SJCRH30 (cell line): ENCODE measurements around the gene FGF3. TPM values are rescaled to one million over a fixed set of nuclear protein-coding genes. Genes with fewer than 3 reads are reported as not detected.
A peak's percentile ranks its signal among the peaks of the same experiment; 100 is the strongest.

Source experiments
- DNase-seq, 2 experiments: peaks; one replicate each; pipeline ENCODE4 v3.0.0-alpha.2; 2015 to 2020
- H3K27ac ChIP-seq: fragments of 250-450 bp; sonication (Bioruptor Pico); 2 replicates; pipeline ENCODE4 v1.5.1; 2020; ENCODE audit warnings: mild to moderate bottlenecking, moderate library complexity
- H3K27me3 ChIP-seq: fragments of 250-450 bp; sonication (Bioruptor Pico); 2 replicates; pipeline ENCODE4 v1.5.1; 2020; ENCODE audit warnings: mild to moderate bottlenecking, moderate library complexity
- H3K36me3 ChIP-seq: fragments of 250-450 bp; sonication (Bioruptor Pico); 2 replicates; pipeline ENCODE4 v1.5.1; 2020; ENCODE audit warnings: mild to moderate bottlenecking, moderate library complexity
- H3K4me1 ChIP-seq: fragments of 250-450 bp; sonication (Bioruptor Pico); 2 replicates; pipeline ENCODE4 v1.5.1; 2020; ENCODE audit warnings: mild to moderate bottlenecking, moderate library complexity
- H3K4me3 ChIP-seq: fragments of 250-450 bp; sonication (Bioruptor Pico); 2 replicates; pipeline ENCODE4 v1.5.1; 2020; ENCODE audit warnings: mild to moderate bottlenecking, moderate library complexity
- H3K9me3 ChIP-seq: fragments of 250-450 bp; sonication (Bioruptor Pico); replicated peaks from 2 replicates; pipeline ENCODE4 v1.5.1; 2020; ENCODE audit warnings: mild to moderate bottlenecking, moderate library complexity
- total RNA-seq: library from RNA; depleted of rRNA; stranded (reverse); fragments of >200 nt; shearing (Covaris generic); gene quantifications from 2 replicates; pipeline ENCODE4 v1.2.3, GENCODE V29; 2014

Gene FGF3
- total RNA-seq, 1 experiment from 2014 or later: not detected

- Histone ChIP-seq H3K9me3 (no peaks in the 10 kb centered on the region), H3K4me1 (no peaks in the 10 kb centered on the region), H3K4me3 (no peak overlapping the region), H3K27me3 (no peaks in the 10 kb centered on the region), H3K36me3 (no peaks in the 10 kb centered on the region), H3K27ac (no peak overlapping the region)
- peak in 1 of 2 experiments; percentile 6 for DNase-seq
Measured at GRCh38 chr11:69808667-69809086, 10.5 kb downstream of the FGF3 start.

GRCh38 chr11:69807106-69807815 lies 12.0 kb downstream of the FGF3 start:
- no peaks in the 10 kb centered on the region for H3K9me3 ChIP-seq
- no peak for DNase-seq
- H3K27me3 ChIP-seq: no peaks in the 10 kb centered on the region
- H3K27ac ChIP-seq: no peak overlapping the region
- H3K4me1 ChIP-seq: no peaks in the 10 kb centered on the region
- no peak overlapping the region for H3K4me3 ChIP-seq
- no peaks in the 10 kb centered on the region for H3K36me3 ChIP-seq

DNA sequence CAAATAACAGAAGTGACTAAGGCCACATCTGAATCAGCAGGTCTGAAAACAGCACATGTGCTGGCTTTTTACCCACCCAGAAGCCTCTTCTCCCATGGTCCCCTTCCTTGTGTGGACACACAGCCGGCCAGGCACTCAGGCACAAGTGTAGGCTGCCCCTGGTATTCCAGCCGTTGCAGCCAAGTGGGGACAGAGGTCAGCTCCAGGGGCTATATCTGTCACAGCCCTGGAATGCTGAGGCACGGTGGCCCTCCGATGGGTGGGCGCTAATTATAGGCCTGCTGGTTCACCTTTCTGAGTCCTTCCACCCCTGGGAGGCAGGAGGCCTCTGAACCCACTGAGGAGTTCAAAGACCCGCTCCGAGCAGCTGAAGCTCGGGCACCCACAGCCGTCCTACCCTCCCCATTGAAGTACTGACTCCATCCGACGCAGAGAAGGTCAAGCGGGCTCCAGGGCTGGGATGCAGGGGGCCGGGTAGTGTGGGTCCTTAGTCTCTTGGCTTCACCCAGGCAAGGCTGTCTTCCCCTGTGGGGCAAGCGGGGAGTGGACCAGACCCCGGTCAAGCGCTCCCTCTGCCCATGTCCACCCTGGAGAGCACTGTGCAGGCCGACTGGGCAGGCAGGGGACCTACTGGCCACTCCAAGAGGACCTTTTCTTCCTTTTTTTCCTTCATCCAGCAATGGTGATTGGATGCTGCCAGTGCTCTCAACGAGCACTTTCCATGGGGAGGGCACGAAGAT lies 14.3 kb downstream of the FGF3 start:
- no peaks in the 10 kb centered on the region for H3K36me3 ChIP-seq
- no peak overlapping the region for H3K27ac ChIP-seq
- H3K27me3 ChIP-seq: no peaks in the 10 kb centered on the region
- no peaks in the 10 kb centered on the region for H3K4me1 ChIP-seq
- no peak overlapping the region for H3K4me3 ChIP-seq
- no peak for DNase-seq
- no peaks in the 10 kb centered on the region for H3K9me3 ChIP-seq

DNA sequence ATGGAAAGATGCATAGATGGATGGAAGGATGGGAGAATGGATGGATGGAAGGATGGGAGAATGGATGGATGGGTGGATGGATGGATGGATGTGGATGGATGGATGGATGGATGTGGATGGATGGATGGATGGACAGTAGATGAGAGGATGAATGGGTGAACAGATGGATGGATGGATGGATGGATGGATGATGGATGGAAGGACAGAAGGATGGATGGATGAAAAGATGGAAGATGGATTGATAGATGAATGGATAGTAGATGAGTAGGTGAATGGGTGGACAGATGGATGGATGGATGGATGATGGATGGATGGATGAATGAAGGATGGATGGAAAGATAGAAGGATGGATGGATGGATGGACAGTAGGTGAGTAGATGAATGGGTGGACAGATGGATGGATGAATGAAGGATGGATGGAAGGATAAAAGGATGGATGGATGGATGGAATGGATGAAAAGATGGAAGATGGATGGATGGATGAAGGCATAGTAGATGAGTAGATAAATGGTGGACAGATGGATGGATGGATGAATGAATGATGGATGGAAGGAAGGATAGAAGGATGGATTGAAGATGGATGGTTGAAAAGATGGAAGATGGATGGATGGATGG lies 15.5 kb downstream of the FGF3 start:
- no peaks in the 10 kb centered on the region for H3K27me3 ChIP-seq
- H3K4me1 ChIP-seq: no peaks in the 10 kb centered on the region
- no peaks in the 10 kb centered on the region for H3K9me3 ChIP-seq

GRCh38 chr11:69803022-69803421 lies 16.2 kb downstream of the FGF3 start:
- no peak for DNase-seq
- no peak overlapping the region for H3K27ac ChIP-seq
- no peaks in the 10 kb centered on the region for H3K27me3 ChIP-seq
- no peaks in the 10 kb centered on the region for H3K9me3 ChIP-seq
- no peaks in the 10 kb centered on the region for H3K36me3 ChIP-seq
- H3K4me1 ChIP-seq: no peaks in the 10 kb centered on the region
- no peak overlapping the region for H3K4me3 ChIP-seq

More for the DNA sequence above, 15.5 kb downstream of the FGF3 start:
- Histone ChIP-seq H3K36me3 (no peaks in the 10 kb centered on the region), H3K4me3 (no peak overlapping the region), H3K27ac (no peak overlapping the region)
- DNase-seq: no peak

DNA sequence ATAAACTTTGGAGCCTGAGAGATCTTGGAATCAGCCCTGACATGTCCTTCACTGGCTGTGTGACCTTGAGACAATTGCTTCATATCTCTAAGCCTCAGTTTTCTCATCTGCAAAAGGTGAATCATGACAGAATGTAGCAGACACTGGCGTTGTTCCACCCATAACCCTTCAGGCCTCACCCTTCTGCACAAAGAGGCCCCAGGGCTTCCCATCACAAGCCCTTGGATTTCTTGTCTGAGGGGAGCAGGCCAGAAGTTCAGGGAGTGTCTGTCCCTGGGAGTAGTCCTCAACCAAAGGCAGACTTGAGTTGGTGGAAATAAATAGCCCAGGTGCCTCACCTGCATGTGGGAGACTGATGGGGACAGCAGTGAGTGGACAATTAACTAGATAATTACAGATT lies 16.6 kb downstream of the FGF3 start:
- no peak overlapping the region for H3K27ac ChIP-seq
- no peak for DNase-seq
- no peaks in the 10 kb centered on the region for H3K9me3 ChIP-seq
- no peak overlapping the region for H3K4me3 ChIP-seq
- no peaks in the 10 kb centered on the region for H3K4me1 ChIP-seq
- H3K36me3 ChIP-seq: no peaks in the 10 kb centered on the region
- H3K27me3 ChIP-seq: no peaks in the 10 kb centered on the region

- H3K36me3 ChIP-seq: no peaks in the 10 kb centered on the region
- H3K27ac ChIP-seq: no peak overlapping the region
- no peaks in the 10 kb centered on the region for H3K9me3 ChIP-seq
- H3K27me3 ChIP-seq: no peaks in the 10 kb centered on the region
- H3K4me3 ChIP-seq: no peak overlapping the region
- no peaks in the 10 kb centered on the region for H3K4me1 ChIP-seq
- DNase-seq: peak; percentile 19 to 27
Measured at GRCh38 chr11:69801513-69802335, 17.5 kb downstream of the FGF3 start.

DNA sequence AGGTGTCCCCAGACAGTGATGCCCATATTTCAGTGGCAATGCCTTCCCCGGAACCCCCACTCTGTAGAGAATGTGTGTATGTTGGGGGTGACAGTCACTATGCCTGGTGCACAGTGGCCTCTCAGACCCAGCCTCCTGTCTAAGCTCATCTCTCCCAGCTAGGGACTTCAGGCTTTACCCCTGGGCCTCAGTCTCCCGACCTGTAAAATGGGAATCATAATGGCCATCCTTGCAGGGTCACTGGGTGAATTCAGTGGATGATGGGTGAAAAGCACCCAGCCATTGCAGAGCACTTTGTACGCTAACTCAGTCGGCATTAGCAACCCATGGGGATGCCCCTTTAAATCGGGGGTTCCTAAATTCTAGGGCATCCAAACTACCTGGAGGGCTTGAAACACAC lies 18.9 kb downstream of the FGF3 start:
- Histone ChIP-seq H3K9me3 (no peaks in the 10 kb centered on the region), H3K36me3 (no peaks in the 10 kb centered on the region), H3K4me3 (no peak overlapping the region), H3K27me3 (no peaks in the 10 kb centered on the region), H3K4me1 (no peaks in the 10 kb centered on the region), H3K27ac (no peak overlapping the region)
- no peak for DNase-seq

GRCh38 chr11:69799582-69799981 lies 19.6 kb downstream of the FGF3 start:
- Histone ChIP-seq H3K4me1 (no peaks in the 10 kb centered on the region), H3K27ac (no peak overlapping the region), H3K36me3 (no peaks in the 10 kb centered on the region), H3K9me3 (no peaks in the 10 kb centered on the region), H3K27me3 (no peaks in the 10 kb centered on the region), H3K4me3 (no peak overlapping the region)
- DNase-seq: peak; percentile 8 to 14

- Histone ChIP-seq H3K4me3 (no peak overlapping the region), H3K9me3 (no peaks in the 10 kb centered on the region), H3K27ac (no peak overlapping the region), H3K27me3 (no peaks in the 10 kb centered on the region), H3K4me1 (no peaks in the 10 kb centered on the region), H3K36me3 (no peaks in the 10 kb centered on the region)
- no peak for DNase-seq
Measured at GRCh38 chr11:69799097-69799496, 20.1 kb downstream of the FGF3 start.

GRCh38 chr11:69797737-69798528 lies 21.3 kb downstream of the FGF3 start:
- no peaks in the 10 kb centered on the region for H3K4me1 ChIP-seq
- H3K36me3 ChIP-seq: no peaks in the 10 kb centered on the region
- DNase-seq: no peak
- H3K27ac ChIP-seq: no peak overlapping the region
- H3K27me3 ChIP-seq: no peaks in the 10 kb centered on the region
- H3K9me3 ChIP-seq: no peaks in the 10 kb centered on the region
- H3K4me3 ChIP-seq: no peak overlapping the region

DNA sequence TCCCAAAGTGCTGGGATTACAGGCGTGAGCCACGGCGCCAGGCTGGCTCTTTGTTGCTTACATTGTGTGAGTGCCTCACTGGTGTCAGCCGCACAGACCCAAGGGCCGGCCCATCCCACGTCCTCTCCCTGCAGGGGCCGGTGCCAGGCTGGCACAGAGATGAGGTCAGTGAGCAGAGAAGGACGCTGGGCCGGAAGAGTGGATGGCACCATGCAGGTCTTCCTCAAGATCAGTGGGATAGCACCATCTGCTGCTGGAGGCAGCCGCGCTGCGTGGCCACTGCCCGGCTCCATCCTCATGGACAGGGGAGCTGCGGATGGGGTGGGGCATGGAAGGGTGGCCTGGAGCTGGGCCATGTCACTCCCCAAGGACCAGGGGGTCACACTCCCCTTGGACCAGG lies 22.1 kb downstream of the FGF3 start:
- no peaks in the 10 kb centered on the region for H3K27me3 ChIP-seq
- H3K9me3 ChIP-seq: no peaks in the 10 kb centered on the region
- DNase-seq: no peak
- no peaks in the 10 kb centered on the region for H3K4me1 ChIP-seq
- no peak overlapping the region for H3K27ac ChIP-seq
- H3K4me3 ChIP-seq: no peak overlapping the region
- H3K36me3 ChIP-seq: no peaks in the 10 kb centered on the region

- Histone ChIP-seq H3K4me1 (no peaks in the 10 kb centered on the region), H3K4me3 (no peak overlapping the region), H3K27me3 (no peaks in the 10 kb centered on the region), H3K9me3 (no peaks in the 10 kb centered on the region), H3K36me3 (no peaks in the 10 kb centered on the region), H3K27ac (no peak overlapping the region)
- no peak for DNase-seq
Measured at GRCh38 chr11:69796063-69796462, 23.2 kb downstream of the FGF3 start.
